Suppressor macrophage (primary cell): Measurements from ENCODE around the gene PPIE.

Experiments used
- DNase-seq, 4 experiments: peaks; one replicate each; pipeline ENCODE4 v3.0.0-alpha.2; 2020 to 2022
- total RNA-seq, 17 experiments: gene quantifications; one replicate each; lab custom pipeline; 2026; ENCODE audit warnings: mixed read lengths in 6 of 17, inconsistent platforms in 3 of 17; lab: John Stamatoyannopoulos, UW

PPIE gene
- total RNA-seq = 11.0 to 34.9 (median 23.0) reads per million in 17 experiments

DNA sequence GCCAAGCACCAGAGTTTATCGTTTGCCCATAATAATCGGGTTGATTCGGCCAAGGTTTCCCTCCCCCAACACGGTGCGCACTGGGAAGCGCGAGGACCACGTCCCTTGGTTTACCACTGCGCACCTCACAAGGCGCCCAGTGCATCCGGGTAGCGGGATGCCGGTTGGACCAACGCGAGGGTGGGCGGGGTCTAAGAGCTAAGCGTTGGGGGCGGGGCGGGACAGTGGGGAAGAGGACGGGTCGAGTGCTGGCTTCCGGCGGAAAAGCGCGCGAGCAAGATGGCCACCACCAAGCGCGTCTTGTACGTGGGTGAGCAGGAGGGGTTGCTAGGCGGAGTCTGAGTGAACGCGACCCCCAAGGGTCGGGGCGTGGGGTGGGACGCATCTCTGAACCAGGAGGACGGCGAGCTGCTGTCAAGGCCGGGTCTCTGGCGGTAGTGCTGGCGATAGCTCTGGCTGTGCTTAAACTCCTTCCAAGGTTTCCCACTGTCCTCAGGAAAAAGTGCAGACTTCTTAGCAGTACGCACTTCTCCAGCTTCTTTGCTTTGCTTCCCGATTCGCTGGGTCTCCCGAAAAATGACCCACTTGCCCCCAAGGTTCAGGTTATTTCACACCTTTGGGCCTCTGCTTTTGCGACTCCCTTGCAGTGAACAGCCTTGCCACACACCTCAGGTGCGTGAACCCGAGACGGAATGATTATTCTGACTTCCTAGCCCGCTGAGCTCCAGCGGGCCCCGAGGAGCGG lies at the start of gene PPIE:
Gene PPIE (plus strand): TSS at position 261 of the 745 bp plus-strand sequence. CDS start 19 bp downstream, at position 280.
- DNase-seq = peak; percentile 93 to 99 (median 96)

DNA sequence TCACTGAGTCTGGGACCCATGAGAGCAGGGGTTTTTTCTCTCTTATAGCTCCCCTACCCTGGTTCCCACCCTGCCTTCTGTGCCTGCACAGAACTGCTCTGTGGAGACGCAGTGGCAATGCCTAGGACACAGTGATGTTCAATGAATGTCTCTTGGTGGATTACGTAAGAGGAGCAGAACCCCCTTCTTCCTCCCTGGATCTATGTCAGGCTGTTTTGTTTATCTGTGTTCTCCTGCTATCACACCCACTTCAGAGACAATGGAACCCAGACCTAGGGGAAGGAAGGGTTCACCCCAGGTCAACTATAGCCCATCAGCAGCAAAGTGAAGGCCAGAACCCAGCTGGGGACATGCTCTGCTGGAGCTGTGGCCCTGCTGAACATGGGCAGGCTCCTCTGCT lies 49.5 kb upstream of the PPIE start:
- DNase-seq = no peak

DNA sequence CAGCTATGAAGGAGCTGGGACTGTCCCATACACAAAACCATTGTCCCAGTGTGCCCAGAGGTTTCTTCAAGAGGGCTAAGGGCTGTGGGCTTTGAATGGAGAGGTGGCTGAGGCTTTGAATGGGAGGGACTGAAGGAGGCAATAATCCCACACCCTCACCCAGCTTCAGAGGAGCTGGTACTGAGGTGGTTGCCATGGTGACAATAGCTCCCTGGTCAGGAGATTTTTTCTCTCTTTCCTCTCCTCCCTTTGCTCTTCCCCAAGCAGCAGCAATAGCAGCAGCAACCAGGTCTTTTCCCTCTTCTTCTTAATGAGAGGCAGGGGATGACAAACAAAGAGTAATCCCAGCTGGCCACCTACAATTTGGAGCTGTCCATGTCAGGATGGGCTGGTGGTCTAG lies 49.0 kb upstream of the PPIE start:
- DNase-seq = no peak

DNA sequence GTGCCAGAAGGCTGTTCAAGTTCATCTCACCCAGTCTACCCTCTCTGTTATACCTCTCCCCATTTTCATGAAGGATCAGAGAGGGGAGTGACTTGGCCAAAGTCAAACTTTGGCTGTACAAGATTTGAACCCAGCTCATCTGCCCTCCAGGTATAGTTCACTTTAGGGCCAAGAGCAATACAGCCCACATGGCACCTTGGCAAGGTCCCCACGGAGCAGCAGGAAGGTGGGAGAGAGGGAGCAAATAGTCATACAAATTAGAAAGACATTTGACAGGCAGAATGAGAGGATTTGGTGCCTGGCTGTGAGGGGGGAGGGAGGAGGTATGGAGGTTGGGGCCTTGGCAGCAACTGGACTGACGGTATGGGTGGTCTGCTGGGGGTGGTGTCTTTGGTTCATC lies 48.5 kb upstream of the PPIE start:
- DNase-seq = no peak

DNA sequence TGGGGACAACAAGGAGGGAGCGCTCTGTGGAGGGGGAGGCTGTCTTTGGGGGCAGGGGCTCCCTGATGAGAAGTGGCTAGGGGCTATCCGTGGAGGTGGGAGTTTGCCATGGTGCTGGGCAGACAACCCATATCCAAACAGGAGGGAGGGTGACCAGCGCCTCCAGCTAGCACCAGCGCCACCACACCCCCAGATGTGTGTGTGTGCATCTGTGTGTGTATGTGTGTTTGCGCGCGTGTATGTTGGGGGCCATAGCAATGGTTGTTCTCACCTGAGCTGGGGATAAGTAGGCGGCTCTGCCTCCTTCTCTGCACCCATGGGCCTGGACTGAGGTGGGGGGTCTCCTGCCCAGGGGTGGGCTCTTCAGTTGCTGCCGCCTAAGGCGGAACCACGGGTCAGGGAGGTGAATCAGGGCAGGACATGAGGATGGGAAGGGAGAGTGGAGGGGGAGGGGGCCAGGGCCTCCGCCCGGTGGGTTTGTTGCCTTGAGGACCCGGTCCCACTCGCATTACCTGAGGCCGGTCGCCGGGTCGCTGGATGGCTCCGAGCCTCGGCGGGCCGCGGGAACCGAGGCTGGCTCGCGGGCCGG lies 47.8 kb upstream of the PPIE start:
- DNase-seq = no peak

DNA sequence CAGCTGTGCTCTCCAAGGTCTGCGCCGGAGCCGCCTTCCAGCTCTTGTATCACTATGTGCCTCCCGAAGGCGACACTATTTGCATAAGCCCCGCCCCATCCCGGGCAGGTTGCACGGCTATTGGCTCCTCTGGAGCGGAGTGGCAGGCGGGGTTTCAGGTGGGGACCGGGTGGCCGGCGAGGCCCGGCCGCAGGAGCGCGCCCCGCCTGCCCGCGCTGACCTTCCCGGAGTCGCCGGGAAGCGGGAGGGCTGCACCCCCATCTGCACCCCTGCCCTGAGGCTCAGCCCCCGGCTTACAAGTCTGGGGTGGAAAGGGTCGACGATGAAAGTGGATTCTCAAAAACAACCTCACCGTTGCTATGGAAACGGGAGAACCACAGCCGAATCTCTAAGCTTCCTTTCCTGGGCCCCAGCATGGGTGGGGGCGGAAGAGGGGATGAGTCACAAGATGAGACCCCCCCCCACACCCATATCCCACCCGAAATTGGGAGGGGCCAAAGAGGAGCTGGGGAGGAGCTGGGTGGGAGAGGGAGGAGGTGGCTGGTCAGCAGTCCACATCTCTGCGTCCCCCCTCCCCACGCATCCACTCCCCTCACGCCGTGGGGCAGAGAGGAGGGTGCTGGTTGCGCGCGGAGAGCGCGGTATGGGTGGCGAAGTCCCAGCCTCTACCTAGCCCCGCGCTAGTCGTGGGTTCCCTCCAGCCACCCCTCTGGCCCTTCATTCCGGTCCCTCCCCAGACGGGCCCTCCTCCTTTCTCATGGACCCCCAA lies 47.1 kb upstream of the PPIE start, which contains the start of gene HPCAL4:
Gene HPCAL4 (minus strand): TSS at position 51 of the 769 bp plus-strand sequence. CDS start 6,830 bp downstream, outside the sequence.
- DNase-seq = peak; percentile 61 to 85 (median 75)

DNA sequence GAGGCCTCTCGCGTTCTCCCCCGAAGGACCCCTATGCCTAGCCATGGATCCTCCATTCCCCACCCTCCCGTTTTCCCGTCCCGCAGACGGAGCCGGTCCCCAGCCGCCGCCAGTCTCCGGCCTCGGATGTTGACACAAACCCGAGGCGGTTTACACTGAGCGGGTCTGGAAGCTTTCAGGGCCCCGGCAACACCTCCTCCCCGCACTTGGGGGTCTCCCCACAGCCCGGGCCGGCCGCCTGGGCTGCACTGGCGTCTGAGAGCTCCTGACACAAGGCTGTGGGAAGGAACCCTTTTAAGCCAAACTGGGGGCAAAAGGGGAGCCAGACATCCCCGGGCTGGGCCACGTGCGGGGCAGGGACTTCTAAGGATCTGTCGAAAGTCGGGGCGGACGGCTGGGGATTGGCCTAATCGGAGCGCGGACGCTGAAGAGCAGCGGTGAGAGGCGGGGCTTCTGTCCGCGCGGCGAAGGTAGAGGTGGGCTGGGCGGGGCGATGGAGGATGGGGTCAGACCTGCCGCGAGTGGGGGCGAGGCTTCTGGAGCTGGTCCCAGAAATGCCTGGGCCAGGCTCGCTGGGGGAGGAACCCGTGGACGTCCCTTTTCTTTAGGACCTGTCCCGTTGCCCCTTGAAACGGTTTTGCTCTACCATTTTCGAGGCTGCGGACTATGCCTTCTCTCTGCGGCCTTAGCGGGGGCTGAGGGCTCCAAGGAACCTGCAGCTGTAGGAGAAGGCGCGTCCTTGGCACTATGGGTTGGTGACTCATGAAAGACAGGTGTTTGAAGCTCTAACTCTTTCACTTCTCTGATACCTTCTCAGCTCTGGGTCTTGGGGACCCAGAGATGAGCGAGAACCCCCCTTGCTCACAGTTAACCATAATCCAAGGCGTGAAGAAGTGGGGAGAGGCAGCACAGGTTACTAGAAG lies 46.3 kb upstream of the PPIE start:
- peak in 1 of 4 experiments; percentile 16 for DNase-seq

DNA sequence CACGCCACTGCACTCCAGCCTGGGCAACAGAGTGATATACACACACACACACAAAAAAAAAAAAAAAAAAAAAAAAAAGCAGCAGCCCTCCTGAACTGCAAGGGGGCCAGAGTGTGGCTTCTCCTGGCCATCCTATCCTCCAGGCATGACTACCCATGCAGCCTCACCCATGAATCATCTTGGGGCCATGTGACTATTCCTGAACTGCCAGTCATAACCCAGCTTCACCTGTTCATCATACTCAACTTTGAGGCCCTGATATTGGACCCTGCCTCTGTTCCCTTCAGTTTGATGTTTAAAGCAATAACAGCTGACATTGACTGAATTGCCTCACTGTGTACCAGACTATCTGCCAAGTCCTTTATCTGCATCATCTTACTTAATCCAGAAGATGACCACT lies 44.7 kb upstream of the PPIE start:
- DNase-seq = no peak

DNA sequence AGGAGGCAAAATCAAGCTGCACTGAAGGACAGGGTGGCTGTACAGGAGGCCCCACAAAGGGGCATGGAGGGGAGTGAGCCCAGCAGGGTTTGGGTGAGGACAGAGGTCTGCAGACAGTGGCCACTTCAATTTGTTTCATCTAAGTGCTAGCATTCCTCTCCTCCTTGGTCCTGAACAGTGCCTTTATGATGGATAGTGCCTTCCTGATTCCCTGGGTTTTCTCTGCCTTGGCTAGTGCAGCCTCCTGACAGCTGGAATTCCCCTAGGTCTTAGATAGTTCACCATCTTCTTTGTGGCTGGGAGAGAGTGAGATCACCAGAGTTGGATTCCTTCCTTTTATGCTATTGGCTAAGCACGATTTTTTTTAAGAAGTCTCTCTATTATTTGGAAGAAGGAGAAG lies 43.7 kb upstream of the PPIE start:
- DNase-seq = peak in 3 of 4 experiments; percentile 30 to 47 (median 34)

DNA sequence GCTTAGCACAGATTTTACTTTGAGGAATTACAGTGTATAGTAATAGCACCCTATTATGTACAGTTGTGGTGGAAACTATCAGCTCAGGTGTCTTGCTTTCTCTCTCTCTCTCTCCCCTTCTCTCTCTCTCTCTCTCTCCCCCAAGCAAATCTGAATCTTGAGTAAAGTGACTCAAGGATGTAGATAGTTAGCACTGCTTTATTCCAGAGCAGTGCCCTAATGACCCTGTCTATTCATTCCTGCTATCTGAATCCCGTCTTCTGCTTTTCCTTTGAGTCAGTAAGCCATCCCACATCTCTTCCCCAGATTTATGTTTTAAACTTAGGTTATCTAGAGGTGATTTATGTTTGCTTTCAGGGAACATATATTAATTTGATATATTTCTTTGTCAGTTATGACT lies 42.2 kb upstream of the PPIE start:
- no peak for DNase-seq

DNA sequence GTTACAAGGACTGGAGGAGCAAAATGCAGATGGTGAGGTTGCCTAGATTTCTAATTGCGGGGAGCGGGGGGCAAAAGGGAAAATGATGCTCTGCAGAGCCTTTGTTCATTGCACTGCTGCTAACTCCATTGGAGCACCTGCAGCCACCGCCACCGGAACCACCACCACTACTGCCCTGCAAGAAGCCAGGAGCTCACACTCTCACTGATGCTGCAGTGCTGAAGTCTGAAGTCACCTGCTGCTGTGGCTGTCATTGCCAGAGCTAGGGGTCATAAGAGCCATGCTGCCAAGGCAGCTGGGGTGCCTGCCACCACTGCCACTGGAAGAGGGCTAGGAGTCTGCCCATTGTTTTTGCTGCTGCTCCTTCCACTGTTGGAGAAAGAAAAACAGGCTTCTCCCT lies 40.1 kb upstream of the PPIE start:
- DNase-seq = no peak

DNA sequence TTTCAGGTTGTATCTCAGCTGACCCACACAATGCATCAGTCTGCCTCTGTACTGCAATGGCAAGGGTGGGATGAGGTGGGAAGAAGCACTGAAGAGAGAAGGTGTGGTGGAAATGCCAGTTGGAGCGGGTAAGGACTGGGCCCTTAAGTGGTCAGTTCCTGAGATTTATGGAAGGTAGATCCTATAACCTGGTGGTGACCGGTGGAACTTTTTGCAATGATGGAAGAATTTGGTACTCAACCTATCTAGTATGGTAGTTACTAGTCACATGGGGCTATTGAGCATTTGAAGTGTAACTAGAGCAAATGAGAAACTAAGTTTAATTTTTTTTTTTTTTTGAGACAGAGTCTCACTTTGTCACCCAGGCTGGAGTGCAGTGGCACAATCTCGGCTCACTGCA lies 39.3 kb upstream of the PPIE start:
- DNase-seq = no peak

DNA sequence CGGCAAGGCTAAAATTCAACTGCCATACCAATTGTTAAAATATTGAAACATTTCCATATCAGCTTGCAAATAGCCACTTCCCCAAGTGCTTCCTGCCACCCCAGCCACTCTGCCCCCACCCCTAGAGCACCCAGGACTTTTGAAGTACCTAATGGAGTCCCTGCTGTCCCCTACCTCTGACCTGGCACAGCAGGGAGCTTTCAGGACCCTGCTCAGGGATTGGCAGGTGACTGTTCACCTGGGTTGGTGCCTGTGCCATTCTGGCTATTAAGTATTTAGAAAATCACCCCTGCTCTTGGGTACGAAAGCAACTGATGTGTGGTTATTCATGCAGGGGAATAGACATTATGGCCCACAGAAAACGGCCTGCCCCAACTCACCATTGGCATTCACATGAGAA lies 38.3 kb upstream of the PPIE start:
- DNase-seq = no peak

DNA sequence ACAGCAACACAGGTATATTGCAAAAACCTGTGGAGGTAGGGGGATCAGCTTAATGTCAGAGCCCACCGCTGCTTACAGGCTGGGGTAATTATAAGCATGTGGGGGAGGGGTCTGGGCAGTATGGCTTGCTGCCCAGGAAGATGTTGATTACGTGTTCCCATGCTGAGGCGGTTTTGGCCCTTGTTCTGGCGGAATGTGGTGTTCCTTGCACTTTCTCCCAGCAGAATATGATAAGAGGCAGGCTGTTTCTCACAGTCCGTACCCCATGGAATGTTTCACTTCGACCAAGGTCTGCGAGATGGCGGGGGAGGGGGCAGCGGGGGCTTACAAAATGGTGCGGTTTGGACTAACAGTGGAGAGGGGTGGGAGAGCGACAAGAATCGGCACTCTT lies 37.6 kb upstream of the PPIE start:
- DNase-seq = no peak

DNA sequence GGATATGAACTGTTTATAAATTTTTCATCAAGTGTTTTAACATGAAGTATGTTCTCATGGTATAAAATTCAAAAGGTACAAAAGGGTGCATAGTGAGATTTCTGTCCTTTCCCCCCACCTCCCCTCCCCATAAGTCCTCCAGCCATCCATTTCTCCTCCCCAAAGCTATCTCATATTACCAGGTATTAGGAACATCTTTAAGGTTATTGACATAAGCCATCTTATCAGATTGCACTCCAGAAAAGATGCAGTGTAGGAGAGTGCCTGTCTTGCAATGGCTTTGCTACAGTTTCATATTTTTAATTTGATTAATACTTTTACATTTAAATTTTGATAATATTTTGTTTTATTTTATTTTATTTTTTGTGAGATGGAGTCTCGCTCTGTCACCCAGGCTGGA lies 33.9 kb upstream of the PPIE start:
- DNase-seq = no peak

DNA sequence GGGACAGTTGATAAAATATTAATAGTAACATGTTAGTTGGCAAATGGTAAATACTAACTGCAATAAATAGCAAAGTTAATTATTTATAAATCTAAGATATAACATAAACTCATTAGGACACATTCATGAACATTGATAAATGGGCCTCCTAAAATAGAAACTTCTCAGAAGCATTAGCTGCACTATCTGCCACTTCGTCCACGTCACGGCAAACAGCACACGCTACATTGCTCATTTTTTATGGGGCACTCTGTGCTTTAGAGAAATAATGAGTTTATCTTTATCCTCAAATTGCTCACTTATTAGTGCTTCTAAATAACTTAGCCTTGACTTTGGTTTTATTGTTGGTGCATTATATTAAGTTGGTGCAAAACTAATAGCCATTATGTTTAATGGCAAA lies 31.2 kb upstream of the PPIE start:
- DNase-seq = no peak

DNA sequence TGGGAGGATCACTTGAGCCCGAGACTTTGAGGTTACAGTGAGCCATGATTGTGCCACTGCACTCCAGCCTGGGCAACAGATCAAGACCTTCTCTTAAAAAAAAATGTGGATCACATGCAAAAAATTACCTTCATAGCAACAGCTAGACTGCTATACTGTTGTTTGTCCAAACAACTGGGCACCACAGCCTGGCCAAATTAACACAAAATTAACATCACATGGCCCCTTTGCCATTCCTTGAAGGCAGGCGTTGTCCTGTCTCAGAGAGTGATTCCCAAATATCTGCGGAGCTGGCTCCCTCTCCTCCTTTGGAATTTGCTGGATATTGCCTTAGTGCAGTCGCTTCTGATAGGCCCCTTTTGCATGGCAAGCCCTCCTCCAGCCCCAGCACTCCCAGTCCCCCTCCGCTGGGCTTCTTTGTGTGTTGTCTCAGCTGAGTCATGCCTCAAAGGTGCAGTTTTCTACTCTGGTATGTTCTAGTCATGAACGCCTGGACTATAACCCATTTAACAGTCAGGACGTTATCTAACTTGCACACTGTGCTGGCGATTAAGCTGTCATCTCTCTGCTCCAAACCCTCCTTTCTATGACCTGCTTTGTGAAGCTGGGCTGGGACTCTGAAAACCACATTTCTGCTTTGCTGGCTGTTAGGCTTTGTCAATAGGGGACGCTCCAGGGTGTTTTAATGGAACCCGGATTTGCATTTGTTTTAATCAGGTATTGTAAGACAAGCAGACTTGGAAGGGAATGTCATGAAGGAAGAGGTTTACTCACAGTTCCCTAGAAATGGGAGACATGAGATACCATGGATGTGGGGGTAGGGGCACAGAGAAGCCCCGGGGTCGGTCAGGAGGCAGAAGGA lies 27.3 kb upstream of the PPIE start:
- DNase-seq = no peak

DNA sequence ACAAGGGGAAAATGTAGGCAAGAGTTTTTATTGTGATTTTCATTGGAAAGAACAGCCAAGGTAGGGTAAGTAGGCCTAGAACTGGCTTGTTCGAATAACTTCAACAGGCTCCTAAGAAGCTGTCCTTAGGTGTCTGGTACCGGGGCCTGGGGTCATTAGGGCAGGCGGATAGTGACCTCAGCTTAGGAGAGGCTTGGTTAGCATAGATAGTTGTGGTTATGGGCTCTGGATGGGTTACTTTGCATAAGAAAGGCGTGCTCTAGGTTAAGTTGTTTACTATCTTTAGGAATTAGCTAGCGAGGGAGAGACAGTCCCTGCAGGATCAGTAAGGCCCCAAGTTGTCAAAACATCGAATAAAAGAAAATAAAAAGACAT lies 26.7 kb upstream of the PPIE start:
- DNase-seq = no peak

DNA sequence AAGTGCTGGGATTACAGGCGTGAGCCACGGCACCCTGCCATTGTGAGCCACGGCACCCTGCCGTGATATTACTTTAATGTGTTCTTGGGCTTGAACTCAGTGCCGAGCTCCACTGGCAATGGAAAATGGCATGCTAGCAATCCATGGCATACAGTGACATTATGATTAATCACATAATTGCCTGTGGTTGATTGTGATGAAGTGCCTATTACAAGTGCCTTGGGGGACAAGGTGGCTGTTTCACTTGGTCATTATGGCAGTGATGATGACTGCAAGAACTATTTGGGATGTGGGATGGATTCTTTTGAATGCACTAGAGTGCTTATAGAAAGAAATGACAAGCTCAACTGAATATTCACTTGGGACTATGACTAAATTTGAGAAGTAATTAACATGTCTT lies 25.1 kb upstream of the PPIE start:
- DNase-seq = no peak

DNA sequence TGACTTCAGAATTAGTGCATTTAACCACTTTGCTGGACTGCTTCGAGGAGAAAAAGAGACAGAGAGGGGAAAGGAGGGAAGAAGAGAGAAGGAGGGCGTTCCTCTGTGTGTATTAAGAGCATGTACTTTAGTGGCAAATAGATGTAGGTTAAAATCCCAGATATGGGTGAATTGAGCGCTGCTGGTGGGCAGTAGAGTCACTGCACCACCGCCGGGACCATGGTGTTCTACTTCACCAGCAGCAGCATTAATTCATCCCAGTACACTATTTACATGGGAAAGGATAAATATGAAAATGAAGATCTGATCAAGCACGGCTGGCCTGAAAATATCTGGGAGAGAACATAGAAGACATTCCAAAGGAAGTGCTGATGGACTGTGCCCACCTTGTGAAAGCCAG lies 20.9 kb upstream of the PPIE start:
- DNase-seq = no peak
